ENCODE measurements around the gene HES3. TPM values are rescaled to one million over a fixed set of nuclear protein-coding genes. Genes with fewer than 3 reads are reported as not detected.
A peak's percentile ranks its signal among the peaks of the same experiment; 100 is the strongest.

The HES3 gene
- total RNA-seq, 2 donors from 2014 or later = not detected

DNA sequence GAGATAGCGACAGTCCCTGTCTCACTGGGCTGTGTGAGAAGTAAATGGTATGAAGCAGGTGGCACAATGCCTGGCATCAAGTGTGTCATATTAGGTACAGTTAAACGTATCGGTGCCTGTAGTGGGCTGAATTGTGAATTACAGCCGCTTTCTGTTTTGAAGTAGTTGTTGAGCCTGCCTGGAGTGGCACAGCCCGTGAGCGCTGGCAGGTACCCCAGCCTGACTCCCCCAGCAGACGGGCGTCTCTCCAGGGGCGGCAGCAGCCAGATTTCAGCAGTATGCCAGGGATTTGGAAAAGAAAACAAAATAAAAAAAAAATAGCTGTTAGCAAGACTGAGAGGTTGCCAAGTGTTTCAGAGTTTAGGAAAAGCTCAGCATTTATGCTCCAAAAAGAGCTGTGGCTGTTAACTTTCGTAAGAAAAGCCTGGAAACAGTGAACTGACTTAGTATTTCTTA, 43.5 kb downstream of the HES3 start:
- DNase-seq (no peak), ATAC-seq (replicated peaks in 1 of 2) (no peak)
- no peaks in the 10 kb centered on the region for H3K9me3 Mint-ChIP-seq
- no peaks in the 10 kb centered on the region for H3K4me1 Mint-ChIP-seq (ENCODE audit: low read depth)
- H3K4me3 Mint-ChIP-seq = no peak overlapping the region
- no peaks in the 10 kb centered on the region for H3K36me3 Mint-ChIP-seq (ENCODE audit: insufficient read depth in 2 of 2)
- H3K27me3 Mint-ChIP-seq (ENCODE audit: low read depth) = no peaks in the 10 kb centered on the region
- no peak overlapping the region for H3K27ac Mint-ChIP-seq

DNA sequence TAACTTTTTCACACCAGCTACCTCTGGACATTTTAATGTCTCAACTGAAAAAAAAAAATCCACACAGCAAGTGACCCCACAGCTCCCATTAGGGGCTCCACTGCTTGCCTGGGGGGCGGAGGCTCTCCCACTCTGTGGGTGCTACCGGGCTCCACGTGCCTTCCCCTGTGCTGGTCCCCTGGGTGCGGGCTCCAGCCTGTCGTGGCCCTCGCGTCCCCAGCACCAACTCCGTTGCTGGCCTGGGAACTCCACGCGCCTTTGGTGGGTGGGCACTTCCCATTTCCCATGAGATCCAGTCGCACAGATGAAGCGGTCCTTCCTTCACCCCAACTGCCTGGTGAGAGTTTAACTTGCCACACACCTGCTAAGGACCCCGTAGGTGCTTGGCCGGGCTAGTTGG, 44.0 kb downstream of the HES3 start:
- Mint-ChIP-seq H3K4me3 (no peak overlapping the region), H3K4me1 (ENCODE audit: low read depth) (no peaks in the 10 kb centered on the region), H3K9me3 (no peaks in the 10 kb centered on the region), H3K36me3 (ENCODE audit: insufficient read depth in 2 of 2) (no peaks in the 10 kb centered on the region), H3K27ac (no peak overlapping the region), H3K27me3 (ENCODE audit: low read depth) (no peaks in the 10 kb centered on the region)
- DNase-seq (no peak), ATAC-seq (replicated peaks in 1 of 2) (no peak)

DNA sequence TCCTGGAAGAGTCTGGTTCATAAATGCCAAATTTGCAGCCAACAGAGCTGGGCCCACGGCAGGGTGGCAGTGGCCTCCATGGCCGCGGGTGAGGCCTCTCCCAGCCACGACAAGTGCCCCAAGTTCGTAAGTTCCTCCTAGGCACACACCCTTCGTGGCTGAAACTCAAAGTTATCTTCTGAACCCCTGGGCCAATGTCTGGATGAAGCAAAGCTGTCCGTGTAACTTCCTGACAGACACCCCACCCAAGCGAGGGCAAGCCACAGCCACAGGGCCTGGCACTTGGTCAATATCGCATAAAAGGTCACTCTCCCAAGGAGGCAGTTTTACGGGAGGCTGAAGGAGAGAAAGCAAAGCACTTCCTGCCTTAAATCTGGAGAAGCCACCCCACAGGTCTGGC, 44.7 kb downstream of the HES3 start:
- Mint-ChIP-seq H3K27ac (no peak overlapping the region), H3K4me1 (ENCODE audit: low read depth) (no peaks in the 10 kb centered on the region), H3K27me3 (ENCODE audit: low read depth) (no peaks in the 10 kb centered on the region), H3K36me3 (ENCODE audit: insufficient read depth in 2 of 2) (no peaks in the 10 kb centered on the region), H3K4me3 (no peak overlapping the region), H3K9me3 (no peaks in the 10 kb centered on the region)
- ATAC-seq (replicated peaks in 1 of 2) = no peak
- DNase-seq = no peak

DNA sequence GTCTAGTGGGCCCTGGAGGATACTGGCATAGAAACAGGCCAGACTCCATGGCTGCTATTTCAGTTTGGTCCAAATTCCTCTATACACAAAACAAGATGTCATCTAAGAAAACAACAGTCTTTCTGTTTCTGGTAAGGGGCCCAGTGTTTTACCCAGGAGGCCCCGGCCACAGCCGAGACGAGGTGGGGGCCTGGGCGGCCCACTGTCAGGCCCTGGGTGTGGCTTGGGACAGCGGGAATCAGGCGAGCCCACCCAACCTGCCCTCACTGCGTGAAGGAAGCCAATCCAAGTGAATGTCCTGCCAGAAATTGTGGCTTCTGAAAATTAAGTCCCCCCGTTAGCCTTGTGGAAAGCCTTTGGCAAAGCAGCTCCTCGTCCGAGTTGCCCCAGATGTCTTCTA, 48.1 kb downstream of the HES3 start:
- peaks cover 0 to 2% of the 10 kb centered on the region in 2 donors for H3K36me3 Mint-ChIP-seq (ENCODE audit: insufficient read depth in 2 of 2)
- no peaks in the 10 kb centered on the region for H3K9me3 Mint-ChIP-seq
- ATAC-seq (replicated peaks in 1 of 2) (no peak), DNase-seq (no peak)
- H3K27me3 Mint-ChIP-seq (ENCODE audit: low read depth) = no peaks in the 10 kb centered on the region
- H3K4me1 Mint-ChIP-seq (ENCODE audit: low read depth) = no peaks in the 10 kb centered on the region
- peak overlapping the region; percentile 46 for H3K27ac Mint-ChIP-seq
- no peak overlapping the region for H3K4me3 Mint-ChIP-seq

DNA sequence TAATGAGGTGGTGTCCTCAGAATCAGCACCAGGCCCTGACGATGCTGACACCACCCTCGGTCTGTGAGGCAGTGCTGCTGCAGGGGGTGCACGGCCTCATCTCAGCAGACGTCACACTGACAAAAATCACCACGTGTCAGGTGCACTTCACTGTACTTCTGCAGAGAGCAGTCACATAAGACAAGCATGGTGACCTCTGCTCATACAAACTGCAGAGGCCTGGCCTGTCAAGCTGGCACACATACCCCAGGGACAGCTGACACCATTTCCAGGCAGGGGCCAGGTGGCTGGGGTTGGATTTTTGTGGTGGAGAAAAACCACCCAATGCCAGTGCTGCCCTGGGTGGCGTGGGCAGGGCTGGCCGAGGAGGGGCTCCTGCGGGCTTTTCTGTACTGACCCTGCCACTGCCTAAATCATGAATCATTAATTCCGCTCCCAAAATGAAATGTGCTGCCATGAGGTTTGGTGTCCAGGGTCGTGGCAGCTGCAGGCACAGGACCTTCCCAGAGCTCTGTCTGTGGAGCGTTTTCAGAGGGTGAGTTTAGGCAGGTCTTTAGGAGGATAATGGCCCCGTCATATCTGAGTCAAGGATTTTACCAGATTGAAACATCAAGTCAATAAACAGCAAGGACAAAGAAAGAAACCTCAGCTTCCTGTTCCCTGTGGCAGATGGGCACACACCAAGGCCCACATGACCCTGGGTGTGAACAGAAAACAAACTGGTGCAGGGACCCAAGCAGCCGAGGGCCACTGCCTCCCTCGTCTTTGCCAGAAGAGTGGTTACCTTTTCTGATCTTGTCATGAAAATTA, 50.3 kb downstream of the HES3 start:
- H3K4me3 Mint-ChIP-seq = no peak overlapping the region
- H3K27ac Mint-ChIP-seq = peak overlapping the region; percentile 67
- ATAC-seq (replicated peaks in 1 of 2) (peak in 1 of 2 donors; percentile 25), DNase-seq (no peak)
- H3K36me3 Mint-ChIP-seq (ENCODE audit: insufficient read depth in 2 of 2) = peaks cover 0 to 2% of the 10 kb centered on the region in 2 donors
- no peaks in the 10 kb centered on the region for H3K9me3 Mint-ChIP-seq
- H3K27me3 Mint-ChIP-seq (ENCODE audit: low read depth) = no peaks in the 10 kb centered on the region
- H3K4me1 Mint-ChIP-seq (ENCODE audit: low read depth) = no peaks in the 10 kb centered on the region

DNA sequence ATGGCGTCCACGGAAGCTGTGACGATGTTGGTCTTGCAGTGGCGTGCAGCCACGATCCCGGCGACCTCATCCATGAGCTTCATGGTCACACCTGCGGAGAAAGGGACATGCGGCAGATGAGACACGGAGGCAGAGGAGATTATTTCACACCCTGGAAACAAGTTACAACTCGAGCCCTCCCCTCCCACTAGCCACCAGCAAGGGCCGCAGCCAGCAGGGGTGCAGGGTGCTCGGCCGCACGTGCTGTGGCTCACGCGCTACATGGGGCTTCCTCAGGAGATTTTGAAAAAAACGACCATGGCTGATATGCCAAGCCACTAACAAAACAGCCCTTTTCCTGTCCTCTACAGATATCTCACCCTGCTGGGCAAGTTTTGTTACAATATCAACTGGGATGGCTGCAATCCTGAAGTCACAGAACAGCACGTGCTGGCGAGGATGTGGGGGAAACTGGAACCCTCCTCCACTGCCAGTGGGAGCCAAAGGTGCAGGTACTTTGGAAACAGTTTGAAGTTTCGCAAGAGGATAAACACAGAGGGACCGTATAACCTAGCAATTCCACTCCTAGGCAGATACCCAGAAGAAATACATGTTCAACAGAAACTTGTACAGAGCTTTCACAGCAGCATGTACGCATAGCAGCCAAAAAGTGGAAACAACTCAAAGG, 51.0 kb downstream of the HES3 start:
- Mint-ChIP-seq H3K27ac (no peak overlapping the region), H3K9me3 (no peaks in the 10 kb centered on the region), H3K36me3 (ENCODE audit: insufficient read depth in 2 of 2) (peaks cover 0 to 2% of the 10 kb centered on the region in 2 donors), H3K27me3 (ENCODE audit: low read depth) (no peaks in the 10 kb centered on the region), H3K4me1 (ENCODE audit: low read depth) (no peaks in the 10 kb centered on the region), H3K4me3 (no peak overlapping the region)
- no peak for DNase-seq
- no peak for ATAC-seq (replicated peaks in 1 of 2)

Other genes with a start within 250 kb of the HES3 start
- 100 to 1,000 TPM; 210 to 232 TPM for gene KCNAB2, start 198.3 kb upstream of the HES3 start, total RNA-seq
- under 1 TPM; 0.16 to 0.31 TPM for gene CHD5, start 63.9 kb upstream of the HES3 start, total RNA-seq
- 100 to 1,000 TPM; 507 to 537 TPM for gene RPL22, start 44.6 kb upstream of the HES3 start, total RNA-seq
- gene RNF207, start 38.1 kb upstream of the HES3 start, total RNA-seq = 10 to 100 TPM in 1 of 2 donors, 1 to 10 TPM in 1; 9.5 to 14.9 TPM
- gene ICMT, start 8.2 kb upstream of the HES3 start, total RNA-seq = 10 to 100 TPM; 39.5 to 46.9 TPM
- gene GPR153, start 16.9 kb downstream of the HES3 start, total RNA-seq = 1 to 10 TPM in 1 of 2 donors, under 1 TPM in 1; 0.62 to 1.6 TPM
- gene ACOT7, start 149.6 kb downstream of the HES3 start, total RNA-seq = 10 to 100 TPM; 32.1 to 37.6 TPM
- 1 to 10 TPM in 1 of 2 donors, under 1 TPM in 1; 0.44 to 1.2 TPM for gene HES2, start 175.7 kb downstream of the HES3 start, total RNA-seq
- gene ESPN, start 180.6 kb downstream of the HES3 start, total RNA-seq = 1 to 10 TPM; 1.3 to 2.0 TPM
- gene TNFRSF25, start 222.0 kb downstream of the HES3 start, total RNA-seq = 100 to 1,000 TPM in 1 of 2 donors, 10 to 100 TPM in 1; 89.2 to 101 TPM
- 1 to 10 TPM; 2.6 to 3.2 TPM for gene PLEKHG5, start 247.5 kb downstream of the HES3 start, total RNA-seq

Data from activated T-cell treated with anti-CD3 and anti-CD28 coated beads, Interleukin-2, amount 50 U/mL, for 72 hours (primary cell).